Endothelial cell of umbilical vein (primary cell): ENCODE measurements around the gene ZNRF3. TPM values are rescaled to one million over a fixed set of nuclear protein-coding genes. Genes with fewer than 3 reads are reported as not detected.

Experiments
- BruUV-seq: library from RNA; stranded (reverse); fragments of 400-500 nt; replicated peaks from 2 replicates; lab custom pipeline; 2021; lab: Mats Ljungman, UMichigan
- CTCF ChIA-PET: fragments of 300-600, 350-600 bp; sonication (Branson Sonifier 250); formaldehyde crosslinking; loops from one replicate; lab custom pipeline; 2021; ENCODE audit warnings: antibody characterized with exemption, inconsistent platforms; lab: Charles Lee
- POLR2A ChIA-PET: fragments of 300-600, 350-600 bp; sonication (Branson Sonifier 250); formaldehyde crosslinking; loops from one replicate; lab custom pipeline; 2021; ENCODE audit warnings: antibody characterized with exemption, inconsistent platforms; lab: Charles Lee
- DNase-seq: peaks from one replicate; pipeline ENCODE4 v3.0.0-alpha.2; 2011; ENCODE audit warnings: low read depth, low spot score
- FAIRE-seq: peaks from 2 replicates; lab custom pipeline; 2011; peaks lifted over from hg19 to GRCh38; lab: Jason Lieb, UNC
- H2AFZ ChIP-seq: 2 replicates; pipeline ENCODE4 v1.6.0; 2012; ENCODE audit warnings: low read depth, low read length, control low read depth, inconsistent platforms
- H3K27ac ChIP-seq: 2 replicates; pipeline ENCODE4 v1.5.1; 2011; ENCODE audit warnings: low read depth, mild to moderate bottlenecking, control low read depth, low read length, moderate library complexity; ENCODE audit not compliant: insufficient read depth
- H3K27me3 ChIP-seq, 2 experiments: 2 replicates each; pipeline versions ENCODE4 v1.6.0 to v1.6.1; 2011; ENCODE audit warnings: low read length in 2 of 2, mixed read lengths in 1 of 2; ENCODE audit not compliant: control insufficient read depth in 2 of 2, insufficient read depth in 2 of 2
- H3K36me3 ChIP-seq, 2 experiments: 2 replicates in 1 of 2; 3 replicates in 1 of 2; pipeline ENCODE4 v1.5.1; 2011; ENCODE audit warnings: low read length in 2 of 2, mild to moderate bottlenecking in 1 of 2, moderate library complexity in 1 of 2; ENCODE audit not compliant: control insufficient read depth in 2 of 2, insufficient read depth in 2 of 2; ENCODE audit errors: extremely low read depth in 1 of 2
- H3K4me1 ChIP-seq: 3 replicates; pipeline ENCODE4 v1.5.1; 2011; ENCODE audit warnings: mild to moderate bottlenecking, low read length; ENCODE audit not compliant: control insufficient read depth, insufficient read depth; ENCODE audit errors: extremely low read depth
- H3K4me2 ChIP-seq: 2 replicates; pipeline ENCODE4 v1.6.1; 2011; ENCODE audit warnings: low read length, control low read depth, mixed read lengths; ENCODE audit not compliant: insufficient read depth
- H3K4me3 ChIP-seq, 3 experiments: fragments of 200-600 bp in 1 of 3; sonication (generic), shearing (Covaris generic) in 1 of 3; replicated peaks in 1 of 3; 2 replicates each; pipeline ENCODE4 v1.5.1; 2011 to 2016; ENCODE audit warnings: control low read depth in 3 of 3, low read length in 3 of 3, mild to moderate bottlenecking in 2 of 3, inconsistent platforms in 1 of 3, low read depth in 1 of 3, moderate library complexity in 1 of 3; ENCODE audit not compliant: insufficient read depth in 1 of 3
- H3K79me2 ChIP-seq: 2 replicates; pipeline ENCODE4 v1.6.0; 2012; ENCODE audit warnings: low read length, inconsistent platforms; ENCODE audit not compliant: control insufficient read depth, insufficient read depth
- H3K9ac ChIP-seq: replicated peaks from 2 replicates; pipeline ENCODE3; 2011; ENCODE audit warnings: low read length, control low read depth; ENCODE audit not compliant: insufficient read depth; ENCODE audit errors: extremely low read depth
- H3K9me1 ChIP-seq: replicated peaks from 3 replicates; pipeline ENCODE4 v1.6.0; 2011; ENCODE audit warnings: mild to moderate bottlenecking, low read length; ENCODE audit not compliant: control insufficient read depth, insufficient read depth; ENCODE audit errors: extremely low read depth
- H3K9me3 ChIP-seq: replicated peaks from 2 replicates; pipeline ENCODE4 v1.5.1; 2012; ENCODE audit warnings: low read length, inconsistent platforms; ENCODE audit not compliant: control insufficient read depth, insufficient read depth
- H4K20me1 ChIP-seq: replicated peaks from 2 replicates; pipeline ENCODE3; 2011; ENCODE audit warnings: mild to moderate bottlenecking, low read length; ENCODE audit not compliant: control insufficient read depth, insufficient read depth; ENCODE audit errors: extremely low read depth
- CTCF ChIP-seq, 2 donors: IDR thresholded peaks; 1 replicate in 1 of 2; 2 replicates in 1 of 2; pipeline ENCODE4 v1.5.1; 2011; ENCODE audit warnings: low read length in 2 of 2, mild to moderate bottlenecking in 2 of 2, moderate library complexity in 2 of 2, control low read depth in 1 of 2, inconsistent platforms in 1 of 2, low read depth in 1 of 2; ENCODE audit not compliant: insufficient read depth in 1 of 2; ENCODE audit errors: extremely low read depth in 1 of 2
- EZH2 ChIP-seq: IDR thresholded peaks from 2 replicates; pipeline ENCODE4 v1.6.1; 2012; ENCODE audit warnings: borderline replicate concordance, low read depth, mild to moderate bottlenecking, moderate library complexity, low read length, inconsistent platforms; ENCODE audit not compliant: severe bottlenecking
- FOS ChIP-seq: IDR thresholded peaks from 2 replicates; pipeline ENCODE4 v1.6.1; 2011; ENCODE audit warnings: mild to moderate bottlenecking, low read length, moderate library complexity, borderline replicate concordance; ENCODE audit not compliant: insufficient read depth
- GATA2 ChIP-seq: IDR thresholded peaks from 2 replicates; pipeline ENCODE4 v1.7.0; 2011; ENCODE audit warnings: low read depth, mild to moderate bottlenecking, moderate library complexity, mixed read lengths, low read length; ENCODE audit not compliant: insufficient read length, insufficient read depth
- JUN ChIP-seq: IDR thresholded peaks from 2 replicates; pipeline ENCODE4 v1.6.1; 2011; ENCODE audit warnings: borderline replicate concordance, low read depth; ENCODE audit not compliant: insufficient read length, insufficient read depth
- MYC ChIP-seq: IDR thresholded peaks from one replicate; pipeline ENCODE4 v1.6.1; 2011; ENCODE audit warnings: mild to moderate bottlenecking, low read depth, low read length
- POLR2A ChIP-seq: IDR thresholded peaks from 2 replicates; pipeline ENCODE4 v1.6.1; 2012; ENCODE audit warnings: low read depth, mild to moderate bottlenecking, control low read depth, low read length
- POLR2AphosphoS5 ChIP-seq: IDR thresholded peaks from 2 replicates; pipeline ENCODE4 v1.6.1; 2012; ENCODE audit warnings: low read depth, mild to moderate bottlenecking, control low read depth, low read length, moderate library complexity; ENCODE audit not compliant: insufficient read depth
- dilution Hi-C: fragments of 300-500 bp; cut with MboI; formaldehyde crosslinking; loops from one replicate; pipeline ENCODE4 v1.15.0; 2019; ENCODE audit warnings: low sequenced_read_pairs; ENCODE audit not compliant: extremely low pct_ligation_motif_present
- intact Hi-C: fragments of 100-400 bp; cut with micrococcal nuclease; formaldehyde crosslinking; loops from one replicate; pipeline ENCODE4 v1.10.0; 2022
- polyA plus RNA-seq, 4 experiments: library from polyadenylated mRNA; depleted of rRNA in 3 of 4; stranded (reverse) in 3 of 4; unstranded in 1 of 4; fragments of >200 nt; gene quantifications; 2 replicates each; pipeline versions ENCODE4 v1.2.1 to v1.2.3, GENCODE V29; 2011 to 2012; ENCODE audit warnings: missing spikeins in 1 of 4
- total RNA-seq: library from RNA; stranded (reverse); gene quantifications from 2 replicates; pipeline ENCODE4 v1.2.3, GENCODE V29; 2021
- TF ChIP-seq, protein P1 (sequence below): IDR thresholded peaks from 2 replicates; pipeline ENCODE4 v1.6.1; 2011; ENCODE audit not compliant: insufficient read depth, insufficient read length

Gene ZNRF3
- total and polyA plus RNA-seq, 2 donors (not counting 3 experiments of a cell fraction or from before 2014, with no cell fraction given) = 2.7 to 5.2 TPM

DNA sequence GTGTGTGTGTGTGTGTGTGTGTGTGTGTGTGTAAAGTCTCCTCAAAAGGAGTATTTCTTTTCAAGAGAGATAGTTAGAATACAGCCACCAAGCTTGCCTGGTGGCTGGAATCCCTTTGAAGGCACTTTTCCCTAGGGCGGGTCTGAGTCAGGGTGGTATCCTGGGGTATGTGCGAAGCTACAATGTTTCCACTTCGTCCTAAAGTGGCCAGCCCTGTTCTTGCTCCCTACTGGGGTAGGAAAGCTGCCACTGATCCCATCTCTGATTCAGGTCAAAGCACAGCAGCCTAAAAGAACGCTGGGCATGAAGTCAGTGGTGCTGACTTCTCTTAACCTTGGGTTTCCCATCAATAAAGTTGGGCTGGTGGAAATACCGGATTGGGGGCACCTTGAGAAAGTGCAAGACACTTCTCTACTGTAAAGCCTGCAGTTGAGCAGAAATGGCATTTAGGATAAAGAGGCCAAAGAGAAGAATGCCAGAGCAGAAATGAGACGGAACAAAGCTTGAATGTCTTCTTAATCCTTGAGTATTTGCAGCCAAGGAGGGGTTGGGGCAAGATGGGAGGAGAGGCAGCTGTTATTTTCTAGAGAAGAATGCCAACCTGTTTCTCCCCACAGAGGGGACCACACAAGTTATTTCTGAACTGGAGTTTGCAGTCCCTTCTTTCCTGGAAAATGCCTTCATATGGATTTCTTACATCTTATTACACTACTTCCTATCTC, 35.3 kb downstream of the ZNRF3 start:
- ChIA-PET CTCF (interaction anchor here (1.0 to 2.8 kb wide), 8 partner anchors 8 to 122 kb away, joined by 3 to 9 read pairs (median 4); no protein-coding TSS in a partner anchor), POLR2A (no interaction called here)
- Histone ChIP-seq H3K4me1 (no peaks in the 10 kb centered on the region), H3K27ac (no peak overlapping the region), H4K20me1 (peaks cover 2% of the 10 kb centered on the region), H3K9me1 (no peaks in the 10 kb centered on the region), H3K27me3 (no peaks in the 10 kb centered on the region), H3K9ac (no peak overlapping the region), H3K36me3 (no peaks in the 10 kb centered on the region), H3K4me2 (no peak overlapping the region), H3K9me3 (no peaks in the 10 kb centered on the region), H3K4me3 (no peak overlapping the region), H2AFZ (no peak overlapping the region), H3K79me2 (no peaks in the 10 kb centered on the region)
- no TSS peak for BruUV-seq
- FAIRE-seq (no peak), DNase-seq (no peak)
- dilution Hi-C loops = loop anchor here (25.0 kb wide), 1 partner anchor 94 kb away; no protein-coding TSS in a partner anchor
- no peak for TF ChIP-seq POLR2AphosphoS5
- TF ChIP-seq POLR2A = no peak
- no peak for TF ChIP-seq FOS
- no peak for TF ChIP-seq EZH2
- TF ChIP-seq, protein P1, sequence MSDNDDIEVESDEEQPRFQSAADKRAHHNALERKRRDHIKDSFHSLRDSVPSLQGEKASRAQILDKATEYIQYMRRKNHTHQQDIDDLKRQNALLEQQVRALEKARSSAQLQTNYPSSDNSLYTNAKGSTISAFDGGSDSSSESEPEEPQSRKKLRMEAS = no peak
- no peak for TF ChIP-seq CTCF (IDR thresholded peaks at IDR 0.05; ENCODE audit: extremely low read depth in 1 of 2, insufficient read depth in 1 of 2, low read depth in 1 of 2, low read length in 2 of 2)
- TF ChIP-seq MYC = no peak
- no peak for TF ChIP-seq JUN
- TF ChIP-seq GATA2 = no peak
- intact Hi-C loops = no loop called here
